GM18517 (cell line): ENCODE results near the gene ANKRD66.
"Not testable (repeated sequence)": the region's sequence is repeated elsewhere in the genome, so short reads cannot be mapped to it uniquely, and the experiment has no call there.

Experiments used
- ATAC-seq: cut with Tn5 transposase; IDR thresholded peaks from one replicate; pipeline ENCODE4 v1.9.1; 2021; ENCODE audit warnings: mild to moderate bottlenecking, moderate library complexity; ENCODE audit not compliant: unreplicated experiment

ANKRD66 gene

GRCh38 chr6:46746696-46747095 lies at the start of gene ANKRD66:
ANKRD66 (plus strand) TSS chr6:46746933; CDS start chr6:46751949, 5,016 bp downstream.
- ATAC-seq = no peak

GRCh38 chr6:46699970-46700369 lies 46.8 kb upstream of the ANKRD66 start:
- ATAC-seq = no peak

- ATAC-seq = no peak
Measured at GRCh38 chr6:46704562-46704961, 42.2 kb upstream of the ANKRD66 start.

- ATAC-seq = no peak
Measured at GRCh38 chr6:46706464-46706863, 40.3 kb upstream of the ANKRD66 start.

GRCh38 chr6:46711491-46711890 lies 35.2 kb upstream of the ANKRD66 start:
- ATAC-seq = no peak

- ATAC-seq = no peak
Measured at GRCh38 chr6:46715141-46715540, 31.6 kb upstream of the ANKRD66 start.

- no peak for ATAC-seq
Measured at GRCh38 chr6:46719099-46719498, 27.6 kb upstream of the ANKRD66 start.

GRCh38 chr6:46720401-46720800 lies 26.3 kb upstream of the ANKRD66 start:
- no peak for ATAC-seq

- ATAC-seq = no peak
Measured at GRCh38 chr6:46729787-46730326, 16.9 kb upstream of the ANKRD66 start.

- ATAC-seq = no peak
Measured at GRCh38 chr6:46730921-46731461, 15.7 kb upstream of the ANKRD66 start.

GRCh38 chr6:46733341-46733801 lies 13.4 kb upstream of the ANKRD66 start:
- no peak for ATAC-seq

- ATAC-seq = no peak
Measured at GRCh38 chr6:46734867-46735719, 11.6 kb upstream of the ANKRD66 start, which contains the start of gene PLA2G7. PLA2G7 (minus strand) TSS chr6:46735375; CDS start chr6:46722891, 12,484 bp downstream.

GRCh38 chr6:46735720-46736031 lies 11.1 kb upstream of the ANKRD66 start:
- ATAC-seq = no peak

- ATAC-seq = no peak
Measured at GRCh38 chr6:46736906-46737305, 9.8 kb upstream of the ANKRD66 start.

- ATAC-seq = no peak
Measured at GRCh38 chr6:46741482-46741881, 5.3 kb upstream of the ANKRD66 start.

- no peak for ATAC-seq
Measured at GRCh38 chr6:46741910-46742309, 4.8 kb upstream of the ANKRD66 start.

GRCh38 chr6:46743425-46744158 lies 3.1 kb upstream of the ANKRD66 start:
- ATAC-seq = no peak

GRCh38 chr6:46744159-46744725 lies 2.5 kb upstream of the ANKRD66 start:
- ATAC-seq = not testable (repeated sequence)

- ATAC-seq = no peak
Measured at GRCh38 chr6:46745973-46746372, 760 bp upstream of the ANKRD66 start.

GRCh38 chr6:46748940-46749503 lies 2.3 kb downstream of the ANKRD66 start:
- no peak for ATAC-seq

- ATAC-seq = no peak
Measured at GRCh38 chr6:46749731-46750130, 3.0 kb downstream of the ANKRD66 start.
